Activated B cell treated with CpG ODN at 0.5 μM for 24 hours (primary cell): ENCODE data around the gene JMJD1C. TPM values are rescaled to one million over a fixed set of nuclear protein-coding genes. Genes with fewer than 3 reads are reported as not detected.

Experiments used
- ATAC-seq: fragments of 200-7000 bp; cut with Tn5 transposase; one replicate; pipeline ENCODE4 v1.10.0; 2021; ENCODE audit warnings: low read depth, mild to moderate bottlenecking, moderate library complexity
- CTCF ChIA-PET: fragments of 350-600 bp; sonication (Branson Sonifier 250); formaldehyde crosslinking; loops from one replicate; lab custom pipeline; 2021; ENCODE audit warnings: antibody characterized with exemption; lab: Charles Lee
- POLR2A ChIA-PET: fragments of 350-600 bp; sonication (Branson Sonifier 250); formaldehyde crosslinking; loops from one replicate; lab custom pipeline; 2021; ENCODE audit warnings: antibody characterized with exemption; lab: Charles Lee
- DNase-seq: peaks from one replicate; pipeline ENCODE4 v3.0.0; 2022
- H3K27ac Mint-ChIP-seq: one replicate; pipeline ENCODE4 v1.8.0; 2020; ENCODE audit warnings: mixed read lengths
- H3K27me3 Mint-ChIP-seq: one replicate; pipeline ENCODE4 v1.8.0; 2021; ENCODE audit warnings: mixed read lengths
- H3K36me3 Mint-ChIP-seq: one replicate; pipeline ENCODE4 v1.8.0; 2021; ENCODE audit warnings: low read depth, mixed read lengths
- H3K4me1 Mint-ChIP-seq: one replicate; pipeline ENCODE4 v1.8.0; 2021; ENCODE audit warnings: mixed read lengths
- H3K4me3 Mint-ChIP-seq: one replicate; pipeline ENCODE4 v1.8.0; 2020; ENCODE audit warnings: mild to moderate bottlenecking, mixed read lengths
- H3K9me3 Mint-ChIP-seq: one replicate; pipeline ENCODE4 v1.8.0; 2020; ENCODE audit warnings: mixed read lengths
- intact Hi-C: fragments of 100-400 bp; cut with micrococcal nuclease; formaldehyde crosslinking; loops from one replicate; pipeline ENCODE4 v1.15.1; 2024
- total RNA-seq: library from RNA; stranded (reverse); gene quantifications from 2 replicates; pipeline ENCODE4 v1.2.3, GENCODE V29; 2022
- TF ChIP-seq, protein P1 (sequence below): fragments of 200-600 bp; IDR thresholded peaks from one replicate; pipeline ENCODE4 v1.8.0; 2022; ENCODE audit warnings: antibody characterized with exemption, mild to moderate bottlenecking

JMJD1C gene
- total RNA-seq, 1 donor from 2014 or later = 176 TPM

GRCh38 chr10:63171255-63171855 is 294.4 kb downstream of the JMJD1C start:
- Mint-ChIP-seq H3K36me3 (peaks cover 78% of the 10 kb centered on the region), H3K4me1 (peaks cover 39% of the 10 kb centered on the region), H3K4me3 (no peak overlapping the region), H3K27me3 (no peaks in the 10 kb centered on the region), H3K9me3 (no peaks in the 10 kb centered on the region), H3K27ac (no peak overlapping the region)
- POLR2A ChIA-PET = interaction anchor here (0.5 kb wide), 1 partner anchor 282 kb away, joined by 5 read pairs; no protein-coding TSS in a partner anchor
- TF ChIP-seq, protein P1, sequence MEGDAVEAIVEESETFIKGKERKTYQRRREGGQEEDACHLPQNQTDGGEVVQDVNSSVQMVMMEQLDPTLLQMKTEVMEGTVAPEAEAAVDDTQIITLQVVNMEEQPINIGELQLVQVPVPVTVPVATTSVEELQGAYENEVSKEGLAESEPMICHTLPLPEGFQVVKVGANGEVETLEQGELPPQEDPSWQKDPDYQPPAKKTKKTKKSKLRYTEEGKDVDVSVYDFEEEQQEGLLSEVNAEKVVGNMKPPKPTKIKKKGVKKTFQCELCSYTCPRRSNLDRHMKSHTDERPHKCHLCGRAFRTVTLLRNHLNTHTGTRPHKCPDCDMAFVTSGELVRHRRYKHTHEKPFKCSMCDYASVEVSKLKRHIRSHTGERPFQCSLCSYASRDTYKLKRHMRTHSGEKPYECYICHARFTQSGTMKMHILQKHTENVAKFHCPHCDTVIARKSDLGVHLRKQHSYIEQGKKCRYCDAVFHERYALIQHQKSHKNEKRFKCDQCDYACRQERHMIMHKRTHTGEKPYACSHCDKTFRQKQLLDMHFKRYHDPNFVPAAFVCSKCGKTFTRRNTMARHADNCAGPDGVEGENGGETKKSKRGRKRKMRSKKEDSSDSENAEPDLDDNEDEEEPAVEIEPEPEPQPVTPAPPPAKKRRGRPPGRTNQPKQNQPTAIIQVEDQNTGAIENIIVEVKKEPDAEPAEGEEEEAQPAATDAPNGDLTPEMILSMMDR = no peak
- CTCF ChIA-PET = interaction anchor here (1.2 to 1.4 kb wide), 2 partner anchors 13 to 549 kb away, joined by 4 read pairs; no protein-coding TSS in a partner anchor
- intact Hi-C loops = loop anchor here (5.0 kb wide), 1 partner anchor 36 kb away; no protein-coding TSS in a partner anchor
- ATAC-seq (no peak), DNase-seq (no peak)

GRCh38 chr10:63169624-63170023 is 296.2 kb downstream of the JMJD1C start:
- no peaks in the 10 kb centered on the region for H3K27me3 Mint-ChIP-seq
- H3K36me3 Mint-ChIP-seq = peaks cover 76% of the 10 kb centered on the region
- no peak for DNase-seq
- H3K27ac Mint-ChIP-seq = peak overlapping the region; percentile 35
- H3K9me3 Mint-ChIP-seq = no peaks in the 10 kb centered on the region
- intact Hi-C loops = loop anchor here (5.0 kb wide), 3 partner anchors 38 to 698 kb away; no protein-coding TSS in a partner anchor
- H3K4me1 Mint-ChIP-seq = peaks cover 32% of the 10 kb centered on the region
- H3K4me3 Mint-ChIP-seq = no peak overlapping the region
- TF ChIP-seq, protein P1 = no peak
- no peak for ATAC-seq
- ChIA-PET POLR2A (no interaction called here), CTCF (interaction anchor here (1.0 to 5.7 kb wide), 2 partner anchors 550 to 598 kb away, joined by 4 to 246 read pairs; no protein-coding TSS in a partner anchor)

GRCh38 chr10:63168821-63169462 is 296.8 kb downstream of the JMJD1C start:
- no peaks in the 10 kb centered on the region for H3K9me3 Mint-ChIP-seq
- ChIA-PET POLR2A (no interaction called here), CTCF (interaction anchor here (3.0 to 5.7 kb wide), 3 partner anchors 11 to 550 kb away, joined by 19 to 246 read pairs (median 85); no protein-coding TSS in a partner anchor)
- peak overlapping the region; percentile 35 for H3K27ac Mint-ChIP-seq
- DNase-seq (no peak), ATAC-seq (no peak)
- intact Hi-C loops = loop anchor here (5.0 kb wide), 2 partner anchors 648 to 698 kb away; no protein-coding TSS in a partner anchor
- H3K36me3 Mint-ChIP-seq = peaks cover 72% of the 10 kb centered on the region
- no peaks in the 10 kb centered on the region for H3K27me3 Mint-ChIP-seq
- H3K4me3 Mint-ChIP-seq = no peak overlapping the region
- H3K4me1 Mint-ChIP-seq = peaks cover 25% of the 10 kb centered on the region
- TF ChIP-seq, protein P1 = no peak

GRCh38 chr10:63166742-63167258 is 299.0 kb downstream of the JMJD1C start:
- peak; percentile 88 for ATAC-seq

More at GRCh38 chr10:63166742-63167258, 299.0 kb downstream of the JMJD1C start:
- DNase-seq = no peak
- Mint-ChIP-seq H3K27me3 (no peaks in the 10 kb centered on the region), H3K9me3 (no peaks in the 10 kb centered on the region), H3K4me1 (peaks cover 4% of the 10 kb centered on the region), H3K36me3 (peaks cover 59% of the 10 kb centered on the region), H3K4me3 (no peak overlapping the region), H3K27ac (peak overlapping the region; percentile 12)
- ChIA-PET CTCF (interaction anchor here (0.6 to 5.7 kb wide), 39 partner anchors 9 to 875 kb away, joined by 3 to 246 read pairs (median 4); partner anchors contain the start of genes JMJD1C and NRBF2), POLR2A (interaction anchor here (0.8 to 2.1 kb wide), 6 partner anchors 9 to 553 kb away, joined by 3 to 9 read pairs (median 4); no protein-coding TSS in a partner anchor)
- TF ChIP-seq, protein P1 = no peak
- intact Hi-C loops = loop anchor here (1.0 to 5.0 kb wide), 6 partner anchors 298 to 701 kb away; partner anchors contain the start of gene JMJD1C
